VCaP (cell line): ENCODE measurements around the gene INHA.

Experiments used
- H3K27ac ChIP-seq: fragments of 450-650 bp; 2 replicates; pipeline ENCODE4 v1.5.1; 2017
- TF ChIP-seq, protein P1 (sequence below): fragments of 450-650 bp; conservative IDR thresholded peaks from 2 replicates; pipeline ENCODE4 v1.5.1; 2017; ENCODE audit warnings: mild to moderate bottlenecking, moderate library complexity

INHA gene

DNA sequence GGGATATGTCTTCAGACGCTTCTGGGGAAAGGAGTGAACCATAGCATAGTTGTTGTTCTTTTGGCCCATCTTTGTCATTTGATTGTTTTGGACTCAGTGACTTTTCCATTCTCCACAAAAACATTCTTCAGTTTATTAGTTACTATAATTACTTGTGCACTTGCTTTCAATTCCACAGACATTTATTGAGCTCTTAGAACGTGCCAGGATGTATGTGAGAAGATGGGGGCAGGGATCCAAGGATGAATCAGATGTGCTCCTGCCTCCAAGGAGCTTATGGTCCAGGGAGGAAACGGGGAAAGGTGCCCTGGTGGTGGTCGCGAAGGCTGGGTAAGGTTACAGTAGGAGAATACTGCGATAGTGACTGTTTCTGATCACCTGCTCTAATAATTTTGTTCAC is 48.4 kb downstream of the INHA start:
- TF ChIP-seq, protein P1, sequence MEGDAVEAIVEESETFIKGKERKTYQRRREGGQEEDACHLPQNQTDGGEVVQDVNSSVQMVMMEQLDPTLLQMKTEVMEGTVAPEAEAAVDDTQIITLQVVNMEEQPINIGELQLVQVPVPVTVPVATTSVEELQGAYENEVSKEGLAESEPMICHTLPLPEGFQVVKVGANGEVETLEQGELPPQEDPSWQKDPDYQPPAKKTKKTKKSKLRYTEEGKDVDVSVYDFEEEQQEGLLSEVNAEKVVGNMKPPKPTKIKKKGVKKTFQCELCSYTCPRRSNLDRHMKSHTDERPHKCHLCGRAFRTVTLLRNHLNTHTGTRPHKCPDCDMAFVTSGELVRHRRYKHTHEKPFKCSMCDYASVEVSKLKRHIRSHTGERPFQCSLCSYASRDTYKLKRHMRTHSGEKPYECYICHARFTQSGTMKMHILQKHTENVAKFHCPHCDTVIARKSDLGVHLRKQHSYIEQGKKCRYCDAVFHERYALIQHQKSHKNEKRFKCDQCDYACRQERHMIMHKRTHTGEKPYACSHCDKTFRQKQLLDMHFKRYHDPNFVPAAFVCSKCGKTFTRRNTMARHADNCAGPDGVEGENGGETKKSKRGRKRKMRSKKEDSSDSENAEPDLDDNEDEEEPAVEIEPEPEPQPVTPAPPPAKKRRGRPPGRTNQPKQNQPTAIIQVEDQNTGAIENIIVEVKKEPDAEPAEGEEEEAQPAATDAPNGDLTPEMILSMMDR = no peak

DNA sequence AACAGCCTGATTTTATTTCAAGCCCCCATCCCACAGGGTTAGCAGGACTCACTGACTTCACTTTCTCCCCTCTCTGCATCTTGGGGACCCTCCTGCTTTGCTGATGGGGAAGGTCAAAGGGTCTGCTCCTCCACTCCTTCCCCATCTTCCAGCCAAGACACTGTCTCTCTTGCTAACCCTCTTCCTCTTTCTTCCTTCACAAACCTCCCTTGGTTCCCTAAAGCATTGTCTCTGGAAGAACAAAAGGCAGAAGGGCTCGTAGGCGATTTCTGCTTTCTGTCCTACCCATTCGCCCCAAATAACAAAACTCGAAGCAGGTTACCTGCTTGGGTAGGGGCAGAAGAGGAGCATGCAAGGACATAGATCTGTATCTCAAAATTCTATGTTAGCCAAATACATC is 49.8 kb downstream of the INHA start:
- TF ChIP-seq, protein P1 = no peak
- H3K27ac ChIP-seq = no peak overlapping the region

More for the DNA sequence above, 48.4 kb downstream of the INHA start:
- H3K27ac ChIP-seq = no peak overlapping the region

DNA sequence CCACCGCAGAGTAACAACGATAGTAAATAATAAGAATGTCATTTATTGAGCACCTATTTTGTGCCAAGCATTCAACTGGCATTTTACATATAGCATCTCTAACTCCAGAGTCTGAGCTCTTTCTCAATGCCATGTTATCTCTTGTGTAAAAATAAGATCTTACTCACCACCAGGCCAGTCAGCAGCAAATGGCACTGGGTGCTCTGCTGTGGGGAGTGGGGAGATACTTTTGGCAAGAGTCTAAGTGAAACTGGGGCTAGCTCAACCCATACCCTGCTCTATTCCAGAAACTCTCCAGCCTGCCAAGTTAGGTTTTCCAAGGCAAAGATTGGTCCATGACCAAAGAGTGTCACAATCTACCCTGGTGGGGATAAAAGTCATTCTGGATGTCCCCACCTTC is 50.4 kb downstream of the INHA start:
- TF ChIP-seq, protein P1 = no peak
- H3K27ac ChIP-seq = no peak overlapping the region

DNA sequence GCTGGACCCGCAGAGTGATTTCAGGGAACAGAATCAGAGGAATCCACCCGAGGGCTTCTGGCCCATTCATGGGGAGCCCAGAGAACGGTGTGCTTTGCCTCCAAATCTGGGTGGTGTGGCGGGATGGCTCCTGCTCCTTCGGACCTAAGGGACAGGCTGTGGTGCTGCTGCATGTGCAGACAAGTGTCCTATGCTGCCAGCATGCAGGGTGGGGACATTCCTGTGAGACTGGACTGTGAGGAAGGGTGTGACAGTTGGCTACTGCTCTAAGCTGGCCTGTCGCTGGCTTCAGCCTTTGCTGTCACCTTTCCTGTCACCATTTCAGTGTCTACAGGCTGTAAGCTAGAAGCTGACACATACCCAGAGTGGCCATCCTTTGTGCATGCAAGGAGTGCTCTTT is 52.5 kb downstream of the INHA start:
- no peak overlapping the region for H3K27ac ChIP-seq
- TF ChIP-seq, protein P1 = no peak

DNA sequence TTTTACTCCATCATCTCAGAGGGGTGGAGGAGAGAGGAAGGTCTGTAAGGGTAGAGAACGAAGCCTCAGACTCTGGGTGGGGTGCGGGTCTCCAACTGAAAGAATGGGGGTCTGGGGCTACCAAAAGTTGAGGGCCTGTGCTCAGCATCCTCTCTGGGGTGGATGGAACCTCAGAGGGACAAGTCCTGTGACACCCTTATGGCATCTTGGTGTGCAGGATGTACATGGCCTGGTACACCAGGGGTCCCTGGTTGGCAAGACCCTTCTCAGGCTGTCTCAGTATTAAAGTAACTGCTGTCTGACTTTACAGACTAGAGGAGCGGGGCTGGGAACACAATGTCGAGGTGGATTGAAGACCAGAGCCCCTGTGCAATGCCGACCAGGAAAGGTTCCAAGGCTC is 53.1 kb downstream of the INHA start:
- no peak overlapping the region for H3K27ac ChIP-seq
- TF ChIP-seq, protein P1 = no peak
